ENCODE data around the gene TPRN.

- no peak for TF ChIP-seq POLR2A (IDR thresholded peaks at IDR 0.05)
- TF ChIP-seq CTCF (IDR thresholded peaks at IDR 0.05): no peak
- no peak for TF ChIP-seq EP300 (IDR thresholded peaks at IDR 0.05; ENCODE audit: low read depth)
These were observed 52.8 kb downstream of the TPRN start for GRCh38 chr9:137147793-137148160.

Measured in transverse colon (tissue), 3 donors.